WTC11 (cell line): ENCODE measurements around the gene AGPAT3.

Experiments
- ATF1 ChIP-seq: sonication (generic); formaldehyde crosslinking; IDR thresholded peaks from 2 replicates; pipeline ENCODE4 v1.8.1; 2023; ENCODE audit warnings: mild to moderate bottlenecking, moderate library complexity, missing genetic modification reagents
- ATF6 ChIP-seq: sonication (generic); formaldehyde crosslinking; IDR thresholded peaks from 2 replicates; pipeline ENCODE4 v1.8.1; 2023; ENCODE audit warnings: mild to moderate bottlenecking, missing genetic modification reagents
- E2F4 ChIP-seq: sonication (generic); formaldehyde crosslinking; IDR thresholded peaks from 2 replicates; pipeline ENCODE4 v1.8.1; 2022; ENCODE audit warnings: low read depth, mild to moderate bottlenecking, moderate library complexity, missing genetic modification reagents, borderline replicate concordance
- FOXK1 ChIP-seq: sonication (generic); formaldehyde crosslinking; IDR thresholded peaks from 2 replicates; pipeline ENCODE4 v1.8.0; 2022; ENCODE audit warnings: mild to moderate bottlenecking, moderate library complexity, missing genetic modification reagents
- KAT7 ChIP-seq: sonication (generic); formaldehyde crosslinking; IDR thresholded peaks from 2 replicates; pipeline ENCODE4 v1.8.1; 2023; ENCODE audit warnings: missing genetic modification reagents, mild to moderate bottlenecking, borderline replicate concordance
- MYBL2 ChIP-seq: sonication (generic); formaldehyde crosslinking; IDR thresholded peaks from 2 replicates; pipeline ENCODE4 v1.8.1; 2023; ENCODE audit warnings: mild to moderate bottlenecking, moderate library complexity, missing genetic modification reagents
- NFE2L1 ChIP-seq: sonication (generic); formaldehyde crosslinking; IDR thresholded peaks from 2 replicates; pipeline ENCODE4 v1.8.1; 2023; ENCODE audit warnings: missing genetic modification reagents
- NFYB ChIP-seq: sonication (generic); formaldehyde crosslinking; conservative IDR thresholded peaks from 2 replicates; pipeline ENCODE4 v1.8.0; 2022; ENCODE audit warnings: low read depth, missing genetic modification reagents
- NR3C1 ChIP-seq: sonication (generic); formaldehyde crosslinking; conservative IDR thresholded peaks from 2 replicates; pipeline ENCODE4 v1.8.1; 2023; ENCODE audit warnings: low read depth, mild to moderate bottlenecking, missing genetic modification reagents
- TEAD4 ChIP-seq: sonication (generic); formaldehyde crosslinking; IDR thresholded peaks from 2 replicates; pipeline ENCODE4 v1.8.0; 2022; ENCODE audit warnings: mild to moderate bottlenecking, missing genetic modification reagents
- TF ChIP-seq, protein P1 (sequence below): fragments of 200-600 bp; IDR thresholded peaks from 2 replicates; pipeline ENCODE4 v1.8.0; 2022; ENCODE audit warnings: antibody characterized with exemption
- TF ChIP-seq, protein P2 (sequence below): sonication (generic); formaldehyde crosslinking; IDR thresholded peaks from 2 replicates; pipeline ENCODE4 v1.8.1; 2022; ENCODE audit warnings: mild to moderate bottlenecking, moderate library complexity, missing genetic modification reagents
- TF ChIP-seq, protein P3 (sequence below): sonication (generic); formaldehyde crosslinking; IDR thresholded peaks from 2 replicates; pipeline ENCODE4 v1.8.1; 2022; ENCODE audit warnings: missing genetic modification reagents, borderline replicate concordance
- TF ChIP-seq, protein P4 (sequence below): sonication (generic); formaldehyde crosslinking; conservative IDR thresholded peaks from 2 replicates; pipeline ENCODE4 v1.8.1; 2022; ENCODE audit warnings: mild to moderate bottlenecking, missing genetic modification reagents

DNA sequence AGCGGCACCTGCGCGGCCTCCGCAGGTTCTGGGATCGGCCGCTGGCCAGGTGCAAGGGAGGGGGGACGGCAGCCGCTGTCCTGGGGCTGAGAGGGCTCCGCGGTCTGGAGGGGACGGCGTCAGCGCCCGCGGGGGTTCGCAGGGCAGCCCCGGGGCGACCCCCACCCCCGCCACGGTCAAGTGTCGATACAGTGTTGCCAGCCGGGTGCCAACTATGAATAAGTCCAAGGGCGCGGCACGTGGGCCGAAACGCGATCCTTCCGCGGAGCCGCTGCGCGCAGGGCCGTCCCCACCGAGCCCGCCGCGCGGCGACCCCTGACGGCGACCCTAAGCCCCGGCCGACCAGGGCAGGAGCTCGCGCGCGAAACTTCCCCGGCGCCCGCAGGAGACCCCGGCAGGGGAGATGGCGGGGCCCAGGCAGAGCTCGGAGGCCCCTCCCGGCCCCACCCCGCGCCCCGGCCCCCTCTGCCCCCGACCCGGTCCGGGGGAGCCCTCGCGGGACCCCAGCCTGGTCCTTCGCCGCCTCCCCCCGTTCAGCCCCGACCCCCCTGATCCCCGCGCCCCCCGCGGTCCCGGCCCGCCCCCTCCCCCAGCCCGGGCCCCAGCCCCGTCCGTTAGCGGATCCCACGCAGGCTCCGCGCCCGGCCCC lies 586 bp upstream of the AGPAT3 start:
- TF ChIP-seq, protein P1, sequence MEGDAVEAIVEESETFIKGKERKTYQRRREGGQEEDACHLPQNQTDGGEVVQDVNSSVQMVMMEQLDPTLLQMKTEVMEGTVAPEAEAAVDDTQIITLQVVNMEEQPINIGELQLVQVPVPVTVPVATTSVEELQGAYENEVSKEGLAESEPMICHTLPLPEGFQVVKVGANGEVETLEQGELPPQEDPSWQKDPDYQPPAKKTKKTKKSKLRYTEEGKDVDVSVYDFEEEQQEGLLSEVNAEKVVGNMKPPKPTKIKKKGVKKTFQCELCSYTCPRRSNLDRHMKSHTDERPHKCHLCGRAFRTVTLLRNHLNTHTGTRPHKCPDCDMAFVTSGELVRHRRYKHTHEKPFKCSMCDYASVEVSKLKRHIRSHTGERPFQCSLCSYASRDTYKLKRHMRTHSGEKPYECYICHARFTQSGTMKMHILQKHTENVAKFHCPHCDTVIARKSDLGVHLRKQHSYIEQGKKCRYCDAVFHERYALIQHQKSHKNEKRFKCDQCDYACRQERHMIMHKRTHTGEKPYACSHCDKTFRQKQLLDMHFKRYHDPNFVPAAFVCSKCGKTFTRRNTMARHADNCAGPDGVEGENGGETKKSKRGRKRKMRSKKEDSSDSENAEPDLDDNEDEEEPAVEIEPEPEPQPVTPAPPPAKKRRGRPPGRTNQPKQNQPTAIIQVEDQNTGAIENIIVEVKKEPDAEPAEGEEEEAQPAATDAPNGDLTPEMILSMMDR: no peak
- TF ChIP-seq, protein P2, sequence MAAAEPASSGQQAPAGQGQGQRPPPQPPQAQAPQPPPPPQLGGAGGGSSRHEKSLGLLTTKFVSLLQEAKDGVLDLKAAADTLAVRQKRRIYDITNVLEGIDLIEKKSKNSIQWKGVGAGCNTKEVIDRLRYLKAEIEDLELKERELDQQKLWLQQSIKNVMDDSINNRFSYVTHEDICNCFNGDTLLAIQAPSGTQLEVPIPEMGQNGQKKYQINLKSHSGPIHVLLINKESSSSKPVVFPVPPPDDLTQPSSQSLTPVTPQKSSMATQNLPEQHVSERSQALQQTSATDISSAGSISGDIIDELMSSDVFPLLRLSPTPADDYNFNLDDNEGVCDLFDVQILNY: 0 out of 2 replicates have a peak, but pooled peaks have one; percentile 25
- TF ChIP-seq ATF1 (CRISPR knock-in tag) (no peak), NR3C1 (CRISPR knock-in tag) (no peak), FOXK1 (CRISPR knock-in tag) (no peak), NFYB (CRISPR knock-in tag) (no peak), TEAD4 (CRISPR knock-in tag) (no peak), MYBL2 (CRISPR knock-in tag) (no peak), NFE2L1 (no peak), E2F4 (no peak), ATF6 (CRISPR knock-in tag) (no peak), KAT7 (CRISPR knock-in tag) (no peak)
- TF ChIP-seq, protein P3, sequence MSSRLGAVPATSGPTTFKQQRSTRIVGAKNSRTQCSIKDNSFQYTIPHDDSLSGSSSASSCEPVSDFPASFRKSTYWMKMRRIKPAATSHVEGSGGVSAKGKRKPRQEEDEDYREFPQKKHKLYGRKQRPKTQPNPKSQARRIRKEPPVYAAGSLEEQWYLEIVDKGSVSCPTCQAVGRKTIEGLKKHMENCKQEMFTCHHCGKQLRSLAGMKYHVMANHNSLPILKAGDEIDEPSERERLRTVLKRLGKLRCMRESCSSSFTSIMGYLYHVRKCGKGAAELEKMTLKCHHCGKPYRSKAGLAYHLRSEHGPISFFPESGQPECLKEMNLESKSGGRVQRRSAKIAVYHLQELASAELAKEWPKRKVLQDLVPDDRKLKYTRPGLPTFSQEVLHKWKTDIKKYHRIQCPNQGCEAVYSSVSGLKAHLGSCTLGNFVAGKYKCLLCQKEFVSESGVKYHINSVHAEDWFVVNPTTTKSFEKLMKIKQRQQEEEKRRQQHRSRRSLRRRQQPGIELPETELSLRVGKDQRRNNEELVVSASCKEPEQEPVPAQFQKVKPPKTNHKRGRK (CRISPR knock-in tag): no peak
- TF ChIP-seq, protein P4, sequence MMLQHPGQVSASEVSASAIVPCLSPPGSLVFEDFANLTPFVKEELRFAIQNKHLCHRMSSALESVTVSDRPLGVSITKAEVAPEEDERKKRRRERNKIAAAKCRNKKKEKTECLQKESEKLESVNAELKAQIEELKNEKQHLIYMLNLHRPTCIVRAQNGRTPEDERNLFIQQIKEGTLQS (CRISPR knock-in tag): no peak
